ENCODE measurements around the gene RPS6KA5.

- no peak for TF ChIP-seq CTCF (IDR thresholded peaks at IDR 0.05)
- no peak for TF ChIP-seq ZFX (IDR thresholded peaks at IDR 0.05; ENCODE audit: borderline replicate concordance)
These were observed 243.6 kb downstream of the RPS6KA5 start for GRCh38 chr14:90816681-90817436.
